RKO (cell line): Measurements from ENCODE around the gene MAD2L1BP.

Experiments
- DNase-seq: peaks from one replicate; pipeline ENCODE4 v3.0.0-alpha.2; 2016; ENCODE audit warnings: low spot score

Gene MAD2L1BP

DNA sequence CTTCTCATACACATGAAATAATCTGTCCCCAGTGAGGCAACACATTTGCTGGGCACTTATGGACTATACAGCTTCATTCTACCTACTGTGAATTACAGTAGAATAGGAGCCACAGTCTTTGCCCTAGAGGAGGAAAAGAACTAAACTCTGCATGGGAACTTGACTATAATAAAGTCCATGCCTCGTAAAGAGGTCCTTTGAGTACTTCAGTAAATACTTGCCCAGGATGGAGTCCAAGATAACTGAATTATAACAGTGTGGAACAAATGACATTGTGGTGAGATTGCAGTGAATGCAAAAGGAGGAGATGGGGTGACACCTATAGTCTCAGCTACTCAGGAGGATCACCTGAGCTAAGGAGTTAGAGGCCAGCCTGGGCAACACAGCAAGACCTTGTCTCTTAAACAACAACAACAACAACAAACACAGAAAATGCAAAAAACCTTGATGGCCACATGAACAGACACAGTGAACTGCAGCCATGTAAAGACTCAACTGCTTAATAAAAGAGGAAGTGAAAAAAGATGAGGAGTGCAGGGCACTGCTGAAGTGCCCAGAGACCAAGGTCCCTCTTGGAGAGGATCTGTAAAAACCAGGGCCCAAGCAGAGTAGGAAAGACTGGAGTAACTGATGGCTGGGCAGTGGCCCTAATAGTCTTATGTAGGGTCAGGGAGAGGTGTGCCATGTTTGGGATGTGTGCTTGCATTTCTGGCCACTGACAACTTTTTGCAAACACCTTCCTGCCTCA lies 48.2 kb downstream of the MAD2L1BP start:
- no peak for DNase-seq

- no peak for DNase-seq
Measured at GRCh38 chr6:43687079-43687436, 51.4 kb downstream of the MAD2L1BP start.

DNA sequence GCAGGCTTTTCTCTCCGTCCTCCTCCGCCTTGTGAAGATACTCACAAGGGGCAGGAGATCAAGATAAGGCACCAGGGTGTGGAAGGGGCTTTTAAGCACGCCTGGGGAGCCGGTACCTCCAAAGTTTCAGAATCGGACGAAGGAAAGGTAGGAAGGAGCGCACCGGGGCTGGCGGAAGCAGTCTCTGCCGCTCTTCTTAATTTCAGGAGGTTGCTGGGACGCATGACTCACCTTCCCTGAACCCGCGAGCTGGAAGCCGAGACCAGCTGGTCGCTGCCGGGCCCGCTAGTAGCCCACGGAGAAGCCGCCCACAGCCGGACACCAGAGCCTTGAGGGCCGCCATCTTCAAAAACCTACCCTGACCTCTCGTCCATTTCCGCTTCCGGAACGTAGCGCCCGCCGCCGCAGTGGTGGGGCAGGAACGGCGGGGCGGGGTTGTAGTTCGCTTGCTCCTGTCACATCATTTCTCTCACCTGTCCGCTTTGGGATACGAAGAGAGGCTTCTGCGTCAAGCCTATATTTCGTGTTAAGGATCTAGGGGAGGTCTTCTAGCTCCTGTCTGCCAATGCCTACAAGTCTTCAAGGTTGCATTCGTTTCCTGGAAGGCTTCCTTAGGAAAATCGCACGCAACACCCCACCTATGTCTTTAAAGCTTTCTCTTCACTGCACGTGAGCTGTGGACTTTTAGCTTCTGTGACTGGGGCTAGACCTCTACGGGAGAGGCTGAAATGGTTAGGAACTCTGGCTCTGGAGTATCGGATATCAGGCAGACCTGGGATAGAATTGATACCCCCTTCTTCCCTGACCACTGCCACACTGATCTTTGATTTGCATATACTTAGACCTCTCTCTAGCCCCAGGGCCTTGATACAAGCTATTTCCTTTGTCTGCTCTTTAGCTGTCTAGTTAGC lies 52.1 kb downstream of the MAD2L1BP start, which contains the start of gene MRPS18A:
MRPS18A (minus strand) TSS at position 355 of the 911 bp plus-strand sequence; CDS start at position 343, 12 bp downstream.
- peak; percentile 91 for DNase-seq

- no peak for DNase-seq
Measured at GRCh38 chr6:43689421-43689820, 53.8 kb downstream of the MAD2L1BP start.
